ENCODE results near the gene GJD2.

DNA sequence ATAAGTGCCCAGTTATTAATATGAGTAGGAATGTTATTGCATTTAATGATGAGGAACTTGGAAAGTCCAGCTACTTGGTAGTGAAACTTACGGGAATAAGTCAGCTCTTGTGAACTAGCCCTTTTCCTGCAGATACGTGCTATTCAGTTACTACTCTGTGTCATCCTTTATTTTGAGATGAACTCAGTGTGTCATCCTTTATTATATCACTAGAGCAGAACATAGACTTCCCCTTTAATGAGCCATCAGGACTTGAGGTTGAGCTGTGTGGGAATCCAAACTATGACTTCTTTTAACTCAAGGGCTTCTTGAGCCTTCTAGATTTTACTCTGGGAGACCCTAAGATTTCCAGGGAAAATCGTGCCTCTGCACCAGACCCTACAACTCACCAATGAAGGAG is 36.9 kb upstream of the GJD2 start:
- TF ChIP-seq ZNF274 (IDR thresholded peaks at IDR 0.05; ENCODE audit: low read depth, low read length) (no peak), YY1 (IDR thresholded peaks at IDR 0.05; ENCODE audit: insufficient read depth, insufficient read length) (no peak)

Measured in NT2/D1 (cell line).